K562 (cell line): ENCODE measurements around the gene GATAD1. TPM values are rescaled to one million over a fixed set of nuclear protein-coding genes. Genes with fewer than 3 reads are reported as not detected.

Experiments used
- ATAC-seq: fragments of 200-7000 bp; cut with Tn5 transposase; 3 replicates; pipeline ENCODE4 v1.9.1; 2020; ENCODE audit warnings: moderate library complexity
- BruUV-seq: library from RNA; stranded (reverse); fragments of 400-500 nt; replicated peaks from 2 replicates; lab custom pipeline; 2021; lab: Mats Ljungman, UMichigan
- CTCF ChIA-PET: fragments of 300-600 bp; formaldehyde crosslinking; extraction: SDS; loops from one replicate; lab custom pipeline; 2021; ENCODE audit warnings: low intra/inter-chr PET ratio; lab: Yijun Ruan, JAX
- POLR2A ChIA-PET: fragments of 300-600, 350-650 bp; sonication (Branson Sonifier 250); formaldehyde crosslinking; extraction: SDS; loops from one replicate; lab custom pipeline; 2021; ENCODE audit warnings: antibody characterized with exemption, inconsistent platforms; lab: Yijun Ruan, JAX
- DNase-seq, 4 experiments: peaks; one replicate each; pipeline versions ENCODE4 v3.0.0 to v3.0.0-alpha.2; 2011 to 2018; ENCODE audit warnings: low spot score in 3 of 4, mixed read lengths in 3 of 4; ENCODE audit errors: extremely low read depth in 1 of 4
- FAIRE-seq: peaks from 2 replicates; lab custom pipeline; 2011; peaks lifted over from hg19 to GRCh38; lab: Jason Lieb, UNC
- H2AFZ ChIP-seq: 2 replicates; pipeline ENCODE4 v1.6.0; 2011; ENCODE audit warnings: low read depth, low read length, control low read depth, inconsistent platforms
- H3K27ac ChIP-seq: fragments of 200-600 bp; 3 replicates; pipeline ENCODE4 v1.8.0; 2011; ENCODE audit warnings: low read depth, mild to moderate bottlenecking, control low read depth, inconsistent platforms, low read length, moderate library complexity, mixed read lengths; ENCODE audit errors: extremely low read depth
- H3K27me3 ChIP-seq, 2 experiments: fragments of 300-600 bp in 1 of 2; 2 replicates in 1 of 2; 3 replicates in 1 of 2; pipeline versions ENCODE4 v1.6.0 to v1.8.0; 2011; ENCODE audit warnings: inconsistent platforms in 2 of 2, low read length in 2 of 2, mild to moderate bottlenecking in 1 of 2, mixed read lengths in 1 of 2, moderate library complexity in 1 of 2; ENCODE audit not compliant: control insufficient read depth in 2 of 2, insufficient read depth in 2 of 2
- H3K36me3 ChIP-seq: fragments of 300-600 bp; 3 replicates; pipeline ENCODE4 v1.8.0; 2011; ENCODE audit warnings: mild to moderate bottlenecking, low read length, inconsistent platforms; ENCODE audit not compliant: control insufficient read depth, insufficient read depth
- H3K4me1 ChIP-seq, 2 experiments: fragments of 200-600 bp in 1 of 2; replicated peaks in 1 of 2; 2 replicates in 1 of 2; 3 replicates in 1 of 2; pipeline versions ENCODE4 v1.5.1 to v1.8.0; 2011; ENCODE audit warnings: inconsistent platforms in 2 of 2, low read length in 2 of 2, mild to moderate bottlenecking in 1 of 2, mixed read lengths in 1 of 2, moderate library complexity in 1 of 2; ENCODE audit not compliant: control insufficient read depth in 2 of 2, insufficient read depth in 2 of 2
- H3K4me2 ChIP-seq: 2 replicates; pipeline ENCODE4 v1.6.1; 2011; ENCODE audit warnings: low read length, control low read depth, inconsistent platforms, mixed read lengths; ENCODE audit not compliant: insufficient read depth
- H3K4me3 ChIP-seq: fragments of 200-600 bp; sonication (generic), shearing (Covaris generic); 2 replicates; pipeline ENCODE4 v1.5.1; 2016; ENCODE audit warnings: control low read depth, inconsistent platforms
- H3K79me2 ChIP-seq: fragments of 200-600 bp; 3 replicates; pipeline ENCODE4 v1.8.0; 2011; ENCODE audit warnings: low read length, inconsistent platforms; ENCODE audit not compliant: control insufficient read depth, insufficient read depth
- H3K9ac ChIP-seq, 2 experiments: 2 replicates each; pipeline versions ENCODE4 v1.6.0 to v1.6.1; 2011; ENCODE audit warnings: low read depth in 2 of 2, low read length in 2 of 2, control low read depth in 1 of 2, inconsistent platforms in 1 of 2, mild to moderate bottlenecking in 1 of 2, mixed read lengths in 1 of 2; ENCODE audit not compliant: insufficient read depth in 1 of 2
- H3K9me1 ChIP-seq: one replicate; pipeline ENCODE4 v1.6.0; 2011; ENCODE audit warnings: inconsistent platforms, mild to moderate bottlenecking, low read length, moderate library complexity; ENCODE audit not compliant: control insufficient read depth, insufficient read depth
- H3K9me3 ChIP-seq: replicated peaks from 2 replicates; pipeline ENCODE4 v1.5.1; 2011; ENCODE audit warnings: low read depth, low read length, inconsistent platforms; ENCODE audit not compliant: control insufficient read depth, insufficient read depth
- H4K20me1 ChIP-seq: replicated peaks from 2 replicates; pipeline ENCODE4 v1.6.1; 2011; ENCODE audit warnings: low read length, inconsistent platforms, mixed read lengths; ENCODE audit not compliant: control insufficient read depth, insufficient read depth
- BRCA1 ChIP-seq, 2 experiments: fragments of 450-650 bp in 1 of 2; sonication (generic) in 1 of 2; formaldehyde crosslinking in 1 of 2; IDR thresholded peaks; 2 replicates each; pipeline versions ENCODE4 v1.5.0 to v1.6.1; 2017 to 2020; ENCODE audit warnings: mild to moderate bottlenecking in 1 of 2, missing genetic modification reagents in 1 of 2
- CHD2 ChIP-seq: IDR thresholded peaks from 2 replicates; pipeline ENCODE4 v1.6.1; 2011; ENCODE audit warnings: low read depth, low read length
- ETV1 ChIP-seq: fragments of 450-650 bp; conservative IDR thresholded peaks from 2 replicates; pipeline ENCODE4 v1.6.1; 2016; ENCODE audit warnings: missing genetic modification characterization, control low read depth, low read depth, missing compliant biosample characterization
- FUS ChIP-seq: fragments of 200-400 bp; formaldehyde crosslinking; optimal IDR thresholded peaks from 2 replicates; pipeline ENCODE3; 2017; ENCODE audit warnings: low read depth, low read length
- JUNB ChIP-seq: fragments of 450-650 bp; formaldehyde crosslinking; conservative IDR thresholded peaks from 2 replicates; pipeline ENCODE4 v1.4.0; 2020; ENCODE audit warnings: mild to moderate bottlenecking
- KLF1 ChIP-seq: fragments of 450-650 bp; IDR thresholded peaks from 2 replicates; pipeline ENCODE4 v1.6.1; 2016; ENCODE audit warnings: missing genetic modification characterization, missing compliant biosample characterization
- MYC ChIP-seq, 2 experiments: fragments of 250-450 bp in 1 of 2; sonication (Bioruptor Pico) in 1 of 2; IDR thresholded peaks; 2 replicates each; pipeline versions ENCODE4 v1.5.1 to v1.6.1; 2012 to 2021; ENCODE audit warnings: low read depth in 2 of 2, borderline replicate concordance in 1 of 2, improper control_type of control experiment in 1 of 2, low read length in 1 of 2, mild to moderate bottlenecking in 1 of 2, moderate library complexity in 1 of 2
- NFE2L1 ChIP-seq: fragments of 450-650 bp; IDR thresholded peaks from 2 replicates; pipeline ENCODE4 v1.6.1; 2016; ENCODE audit warnings: missing genetic modification characterization, low read depth, mild to moderate bottlenecking, missing compliant biosample characterization, moderate library complexity, borderline replicate concordance
- NR3C1 ChIP-seq: sonication (generic); formaldehyde crosslinking; IDR thresholded peaks from 2 replicates; pipeline ENCODE4 v1.8.1; 2022; ENCODE audit warnings: missing genetic modification reagents
- RBM15 ChIP-seq: fragments of 200-400 bp; formaldehyde crosslinking; IDR thresholded peaks from 2 replicates; pipeline ENCODE4 v1.6.1; 2018; ENCODE audit warnings: mild to moderate bottlenecking, low read length, moderate library complexity; ENCODE audit not compliant: insufficient read depth
- SAFB2 ChIP-seq: fragments of 200-400 bp; formaldehyde crosslinking; IDR thresholded peaks from 2 replicates; pipeline ENCODE4 v1.6.1; 2018; ENCODE audit warnings: borderline replicate concordance, low read length, low read depth, moderate library complexity; ENCODE audit not compliant: severe bottlenecking
- ZBTB34 ChIP-seq: fragments of 250-450 bp; sonication (Bioruptor Pico); IDR thresholded peaks from 2 replicates; pipeline ENCODE4 v1.8.0; 2021; ENCODE audit warnings: mild to moderate bottlenecking, moderate library complexity
- ZNF134 ChIP-seq: fragments of 250-450 bp; sonication (Bioruptor Pico); conservative IDR thresholded peaks from 2 replicates; pipeline ENCODE4 v1.4.0; 2020
- ZNF280A ChIP-seq: fragments of 450-650 bp; IDR thresholded peaks from 2 replicates; pipeline ENCODE4 v1.6.1; 2018; ENCODE audit warnings: mild to moderate bottlenecking, low read depth; ENCODE audit not compliant: partially characterized antibody
- ZNF696 ChIP-seq: fragments of 250-450 bp; sonication (Bioruptor Pico); conservative IDR thresholded peaks from 2 replicates; pipeline ENCODE4 v1.4.0; 2020; ENCODE audit warnings: mild to moderate bottlenecking, moderate library complexity
- ZNF785 ChIP-seq: fragments of 250-450 bp; sonication (Bioruptor Pico); IDR thresholded peaks from 2 replicates; pipeline ENCODE4 v1.4.0; 2020; ENCODE audit warnings: mild to moderate bottlenecking
- WGBS: fragments of 100-300 bp; shearing (Covaris generic); methylation state at CpG from one replicate; pipeline ENCODE4 v1.1.6; 2016; ENCODE audit warnings: low coverage, mixed read lengths; ENCODE audit not compliant: insufficient coverage; ENCODE audit errors: missing lambda C conversion rate; 5-methylcytosine and 5-hydroxymethylcytosine counted together
- in situ Hi-C: fragments of 300-500 bp; cut with MboI; formaldehyde crosslinking; loops from 4 replicates; pipeline ENCODE4 v1.15.0; 2018; ENCODE audit warnings: inconsistent platforms, mixed read lengths
- intact Hi-C: fragments of 100-400 bp; cut with micrococcal nuclease; formaldehyde crosslinking; loops from 2 replicates; pipeline ENCODE4 v1.14.2; 2022
- polyA plus RNA-seq, 8 experiments: library from polyadenylated mRNA; depleted of rRNA in 4 of 8; stranded (reverse) in 5 of 8; unstranded in 3 of 8; fragments of >200 nt; fragmentation: Nextera tagmentation in 2 of 8; fragmentation: Illumina TruSeq in 1 of 8; extraction: Ambion mirVana in 2 of 8; extraction: Trizol in 1 of 8; gene quantifications; 2 replicates each; pipeline versions ENCODE4 v1.2.1 to v1.2.3, GENCODE V29; 2011 to 2014; ENCODE audit warnings: inconsistent platforms in 1 of 8, missing spikeins in 1 of 8
- total RNA-seq, 7 experiments: library from RNA; depleted of rRNA in 6 of 7; stranded (reverse); fragments of >200 nt in 6 of 7; fragmentation: Illumina TruSeq in 2 of 7; extraction: Trizol in 2 of 7; gene quantifications; 2 replicates each; pipeline versions ENCODE4 v1.2.1 to v1.2.3, GENCODE V29; 2011 to 2021; ENCODE audit warnings: low replicate concordance in 1 of 7
- TF ChIP-seq, protein P1 (sequence below): fragments of 250-450 bp; sonication (Bioruptor Pico); IDR thresholded peaks from 2 replicates; pipeline ENCODE4 v1.5.0; 2022; ENCODE audit warnings: mild to moderate bottlenecking

Gene GATAD1
- total and polyA plus RNA-seq, 9 of the 15 experiments (the other 6 are each of a cell fraction or from before 2014, with no cell fraction given): 9.3 to 67.7 (median 34.3) TPM

DNA sequence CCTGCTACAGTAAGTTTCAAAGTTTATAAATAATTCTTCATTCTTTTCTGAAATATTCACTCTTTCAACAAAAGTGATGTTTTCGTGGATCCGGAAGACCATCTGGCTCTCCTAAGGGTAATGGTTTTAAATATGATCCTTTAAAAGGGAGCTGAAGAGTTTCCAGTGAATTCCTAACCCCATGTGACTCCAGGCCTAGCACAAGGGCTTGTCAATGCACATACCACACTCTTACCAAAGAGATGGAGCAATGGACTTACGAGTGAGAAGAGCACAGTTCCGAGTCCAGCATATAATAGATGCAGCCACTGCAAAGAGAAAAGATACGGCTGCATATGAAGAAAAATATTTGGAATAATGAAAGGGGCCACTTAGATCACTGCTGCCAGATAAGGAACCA lies 32.1 kb upstream of the GATAD1 start:
- intact Hi-C loops (loop anchor here (10.0 kb wide), 1 partner anchor 470 kb away; the partner anchor contains the start of gene AKAP9), in situ Hi-C loops (no loop called here)
- no peak for DNase-seq
- CTCF ChIA-PET: no interaction called here
- no peak overlapping the region for H3K9ac ChIP-seq
- no peaks in the 10 kb centered on the region for H3K4me1 ChIP-seq
- no peaks in the 10 kb centered on the region for H3K9me3 ChIP-seq
- BruUV-seq: no TSS peak
- no peak for ATAC-seq
- no peak for FAIRE-seq
- no peak overlapping the region for H3K4me3 ChIP-seq
- no peaks in the 10 kb centered on the region for H3K9me1 ChIP-seq
- POLR2A ChIA-PET: interaction anchor here (1.3 kb wide), 1 partner anchor 32 kb away, joined by 3 read pairs; the partner anchor contains the start of gene GATAD1
- H3K79me2 ChIP-seq: no peaks in the 10 kb centered on the region
- WGBS: 39% methylated on average over 5 of the region's 5 CpGs
- H3K27me3 ChIP-seq: no peaks in the 10 kb centered on the region
- no peaks in the 10 kb centered on the region for H4K20me1 ChIP-seq
- no peaks in the 10 kb centered on the region for H3K36me3 ChIP-seq
- no peak overlapping the region for H3K4me2 ChIP-seq
- H3K27ac ChIP-seq: no peak overlapping the region
- H2AFZ ChIP-seq: peak overlapping the region; percentile 16; the same call in 1 of the 2 replicates
- TF ChIP-seq ZNF785 (CRISPR knock-in tag): no peak
- no peak for TF ChIP-seq ETV1 (tag)
- TF ChIP-seq ZBTB34: no peak
- TF ChIP-seq ZNF696 (CRISPR knock-in tag): no peak
- TF ChIP-seq SAFB2: no peak
- TF ChIP-seq, protein P1, sequence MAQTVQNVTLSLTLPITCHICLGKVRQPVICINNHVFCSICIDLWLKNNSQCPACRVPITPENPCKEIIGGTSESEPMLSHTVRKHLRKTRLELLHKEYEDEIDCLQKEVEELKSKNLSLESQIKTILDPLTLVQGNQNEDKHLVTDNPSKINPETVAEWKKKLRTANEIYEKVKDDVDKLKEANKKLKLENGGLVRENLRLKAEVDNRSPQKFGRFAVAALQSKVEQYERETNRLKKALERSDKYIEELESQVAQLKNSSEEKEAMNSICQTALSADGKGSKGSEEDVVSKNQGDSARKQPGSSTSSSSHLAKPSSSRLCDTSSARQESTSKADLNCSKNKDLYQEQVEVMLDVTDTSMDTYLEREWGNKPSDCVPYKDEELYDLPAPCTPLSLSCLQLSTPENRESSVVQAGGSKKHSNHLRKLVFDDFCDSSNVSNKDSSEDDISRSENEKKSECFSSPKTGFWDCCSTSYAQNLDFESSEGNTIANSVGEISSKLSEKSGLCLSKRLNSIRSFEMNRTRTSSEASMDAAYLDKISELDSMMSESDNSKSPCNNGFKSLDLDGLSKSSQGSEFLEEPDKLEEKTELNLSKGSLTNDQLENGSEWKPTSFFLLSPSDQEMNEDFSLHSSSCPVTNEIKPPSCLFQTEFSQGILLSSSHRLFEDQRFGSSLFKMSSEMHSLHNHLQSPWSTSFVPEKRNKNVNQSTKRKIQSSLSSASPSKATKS: no peak
- TF ChIP-seq MYC (IDR thresholded peaks at IDR 0.05; ENCODE audit: low read depth, low read length): no peak
- TF ChIP-seq MYC (CRISPR knock-in tag; IDR thresholded peaks at IDR 0.05; ENCODE audit: borderline replicate concordance, low read depth): no peak
- TF ChIP-seq BRCA1 (IDR thresholded peaks at IDR 0.05): no peak
- TF ChIP-seq BRCA1 (CRISPR knock-in tag; IDR thresholded peaks at IDR 0.05): no peak
- TF ChIP-seq FUS: no peak
- TF ChIP-seq RBM15: no peak
- no peak for TF ChIP-seq NFE2L1 (tag)
- TF ChIP-seq ZNF134 (CRISPR knock-in tag): no peak
- TF ChIP-seq KLF1 (tag): no peak
- no peak for TF ChIP-seq ZNF280A
- TF ChIP-seq CHD2: no peak
- TF ChIP-seq NR3C1: no peak
- TF ChIP-seq JUNB (CRISPR knock-in tag): no peak
